Stomach (tissue), 4 donors: ENCODE measurements around the gene B4GALT5.

Experiments
- EP300 ChIP-seq: sonication (generic); formaldehyde crosslinking; IDR thresholded peaks from one replicate; pipeline ENCODE4 v1.6.1; 2017; ENCODE audit warnings: antibody characterized with exemption
- POLR2A ChIP-seq, 4 donors: fragments of 450-650 bp; IDR thresholded peaks; one replicate each; pipeline ENCODE4 v1.6.1; 2016; ENCODE audit warnings: antibody characterized with exemption in 4 of 4, control low read depth in 2 of 4, mild to moderate bottlenecking in 1 of 4, moderate library complexity in 1 of 4
- POLR2AphosphoS5 ChIP-seq, 3 donors: sonication (generic); formaldehyde crosslinking; IDR thresholded peaks; one replicate each; pipeline ENCODE4 v1.6.1; 2016; ENCODE audit warnings: antibody characterized with exemption in 3 of 3
- TF ChIP-seq, protein P1 (sequence below), 7 experiments: fragments of 450-650 bp in 4 of 7; fragments of 200-600 bp in 3 of 7; sonication (generic) in 3 of 7; IDR thresholded peaks; one replicate each; pipeline ENCODE4 v1.5.1; 2016 to 2019; ENCODE audit warnings: antibody characterized with exemption in 7 of 7, control low read depth in 2 of 7, mild to moderate bottlenecking in 1 of 7

DNA sequence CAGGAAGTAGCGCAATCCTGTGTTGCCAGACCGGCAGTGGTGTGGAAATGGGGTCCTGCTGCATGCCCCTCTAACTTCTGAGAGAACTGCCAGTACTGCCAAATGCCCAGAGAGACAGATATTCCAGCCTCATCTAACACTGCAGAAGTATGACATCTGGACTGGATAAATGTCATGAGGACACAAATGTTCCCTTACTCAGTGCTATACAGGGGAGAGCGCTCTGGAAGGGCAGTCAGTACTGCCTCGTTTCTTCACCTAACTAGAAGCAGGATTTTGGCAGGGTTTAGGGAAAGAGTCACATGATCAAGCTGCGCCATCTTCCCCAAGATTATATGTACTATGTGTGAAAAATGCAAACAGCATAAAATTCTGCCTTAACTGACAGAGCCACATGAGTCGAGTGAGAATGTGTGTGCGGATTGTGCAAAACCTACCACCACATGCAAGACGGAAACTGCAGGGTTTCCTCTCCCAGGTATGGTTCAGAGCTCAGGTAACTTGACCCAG lies 59.7 kb downstream of the B4GALT5 start:
- TF ChIP-seq, protein P1, sequence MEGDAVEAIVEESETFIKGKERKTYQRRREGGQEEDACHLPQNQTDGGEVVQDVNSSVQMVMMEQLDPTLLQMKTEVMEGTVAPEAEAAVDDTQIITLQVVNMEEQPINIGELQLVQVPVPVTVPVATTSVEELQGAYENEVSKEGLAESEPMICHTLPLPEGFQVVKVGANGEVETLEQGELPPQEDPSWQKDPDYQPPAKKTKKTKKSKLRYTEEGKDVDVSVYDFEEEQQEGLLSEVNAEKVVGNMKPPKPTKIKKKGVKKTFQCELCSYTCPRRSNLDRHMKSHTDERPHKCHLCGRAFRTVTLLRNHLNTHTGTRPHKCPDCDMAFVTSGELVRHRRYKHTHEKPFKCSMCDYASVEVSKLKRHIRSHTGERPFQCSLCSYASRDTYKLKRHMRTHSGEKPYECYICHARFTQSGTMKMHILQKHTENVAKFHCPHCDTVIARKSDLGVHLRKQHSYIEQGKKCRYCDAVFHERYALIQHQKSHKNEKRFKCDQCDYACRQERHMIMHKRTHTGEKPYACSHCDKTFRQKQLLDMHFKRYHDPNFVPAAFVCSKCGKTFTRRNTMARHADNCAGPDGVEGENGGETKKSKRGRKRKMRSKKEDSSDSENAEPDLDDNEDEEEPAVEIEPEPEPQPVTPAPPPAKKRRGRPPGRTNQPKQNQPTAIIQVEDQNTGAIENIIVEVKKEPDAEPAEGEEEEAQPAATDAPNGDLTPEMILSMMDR (IDR thresholded peaks at IDR 0.05), result no peak
- TF ChIP-seq POLR2A (IDR thresholded peaks at IDR 0.05) (no peak), POLR2AphosphoS5 (IDR thresholded peaks at IDR 0.05) (no peak), EP300 (no peak)
